HFFc6 (cell line): ENCODE results near the gene MRAP. TPM values are rescaled to one million over a fixed set of nuclear protein-coding genes. Genes with fewer than 3 reads are reported as not detected.
A peak's percentile ranks its signal among the peaks of the same experiment; 100 is the strongest.

Source experiments
- DNase-seq: peaks from one replicate; pipeline ENCODE4 v3.0.0-alpha.2; 2018
- H3K27ac Mint-ChIP-seq: 2 replicates; pipeline ENCODE4 v1.8.0; 2020; ENCODE audit warnings: mild to moderate bottlenecking, mixed read lengths
- H3K27me3 Mint-ChIP-seq: 2 replicates; pipeline ENCODE4 v1.8.0; 2021; ENCODE audit warnings: mild to moderate bottlenecking, moderate library complexity, mixed read lengths; ENCODE audit not compliant: insufficient read depth
- H3K36me3 Mint-ChIP-seq: 2 replicates; pipeline ENCODE4 v1.8.0; 2021; ENCODE audit warnings: low read depth, mixed read lengths
- H3K4me1 Mint-ChIP-seq: 2 replicates; pipeline ENCODE4 v1.8.0; 2020; ENCODE audit warnings: low read depth, mixed read lengths
- H3K4me3 Mint-ChIP-seq: 2 replicates; pipeline ENCODE4 v1.8.0; 2020; ENCODE audit warnings: mild to moderate bottlenecking, moderate library complexity, mixed read lengths
- H3K9me3 Mint-ChIP-seq: 2 replicates; pipeline ENCODE4 v1.8.0; 2020; ENCODE audit warnings: mild to moderate bottlenecking, mixed read lengths
- long read RNA-seq: library from polyadenylated mRNA; unstranded; transcript quantifications from one replicate; pipeline ENCODE4 v2.0.0, GENCODE V29; 2019
- total RNA-seq, 6 experiments: library from RNA; stranded (reverse); fragmentation: NEBNext Ultra II Directional; extraction: Animal tissue kit (Norgen Biotek cat#: 25700); gene quantifications; 2 replicates in 1 of 6; 3 replicates in 5 of 6; pipeline ENCODE4 v1.2.3, GENCODE V29; 2021
- TF ChIP-seq, protein P1 (sequence below): fragments of 200-600 bp; sonication (generic); IDR thresholded peaks from 2 replicates; pipeline ENCODE4 v1.5.0; 2021; ENCODE audit warnings: antibody characterized with exemption, mild to moderate bottlenecking

MRAP gene
- total RNA-seq, result not detected
- long read RNA-seq, result 0 reads

DNA sequence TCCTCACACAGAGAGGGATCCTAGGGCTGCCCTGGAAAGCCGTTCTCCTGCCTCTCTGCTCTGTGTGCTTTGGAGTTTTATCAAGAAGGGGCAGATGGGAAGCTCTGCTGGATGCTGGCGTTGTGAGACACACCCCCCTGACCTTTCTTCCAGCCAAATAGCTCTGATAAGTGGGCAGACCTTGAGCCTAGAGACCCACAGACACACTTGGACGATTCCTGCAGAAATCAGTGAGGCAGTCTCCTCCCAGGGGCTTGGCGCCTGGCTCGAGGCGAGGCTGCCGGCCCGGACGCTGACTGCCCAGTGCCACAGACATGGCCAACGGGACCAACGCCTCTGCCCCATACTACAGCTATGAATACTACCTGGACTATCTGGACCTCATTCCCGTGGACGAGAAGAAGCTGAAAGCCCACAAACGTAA lies at the start of gene MRAP:
Gene MRAP, plus strand, starts transcription at position 198 of the 424 bp plus-strand sequence. Its CDS starts 117 bp downstream, at position 315.
- TF ChIP-seq, protein P1, sequence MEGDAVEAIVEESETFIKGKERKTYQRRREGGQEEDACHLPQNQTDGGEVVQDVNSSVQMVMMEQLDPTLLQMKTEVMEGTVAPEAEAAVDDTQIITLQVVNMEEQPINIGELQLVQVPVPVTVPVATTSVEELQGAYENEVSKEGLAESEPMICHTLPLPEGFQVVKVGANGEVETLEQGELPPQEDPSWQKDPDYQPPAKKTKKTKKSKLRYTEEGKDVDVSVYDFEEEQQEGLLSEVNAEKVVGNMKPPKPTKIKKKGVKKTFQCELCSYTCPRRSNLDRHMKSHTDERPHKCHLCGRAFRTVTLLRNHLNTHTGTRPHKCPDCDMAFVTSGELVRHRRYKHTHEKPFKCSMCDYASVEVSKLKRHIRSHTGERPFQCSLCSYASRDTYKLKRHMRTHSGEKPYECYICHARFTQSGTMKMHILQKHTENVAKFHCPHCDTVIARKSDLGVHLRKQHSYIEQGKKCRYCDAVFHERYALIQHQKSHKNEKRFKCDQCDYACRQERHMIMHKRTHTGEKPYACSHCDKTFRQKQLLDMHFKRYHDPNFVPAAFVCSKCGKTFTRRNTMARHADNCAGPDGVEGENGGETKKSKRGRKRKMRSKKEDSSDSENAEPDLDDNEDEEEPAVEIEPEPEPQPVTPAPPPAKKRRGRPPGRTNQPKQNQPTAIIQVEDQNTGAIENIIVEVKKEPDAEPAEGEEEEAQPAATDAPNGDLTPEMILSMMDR, result no peak
- Mint-ChIP-seq H3K9me3 (no peaks in the 10 kb centered on the region), H3K27ac (no peak within 1 kb of the TSS), H3K4me3 (no peak within 1 kb of the TSS), H3K27me3 (no peaks in the 10 kb centered on the region; the same call in 1 of the 2 replicates), H3K36me3 (peaks cover 10% of the 10 kb centered on the region), H3K4me1 (no peaks in the 10 kb centered on the region)
- DNase-seq, result no peak

GRCh38 chr21:32249511-32250280 lies 49.0 kb upstream of the MRAP start:
- TF ChIP-seq, protein P1, result no peak

DNA sequence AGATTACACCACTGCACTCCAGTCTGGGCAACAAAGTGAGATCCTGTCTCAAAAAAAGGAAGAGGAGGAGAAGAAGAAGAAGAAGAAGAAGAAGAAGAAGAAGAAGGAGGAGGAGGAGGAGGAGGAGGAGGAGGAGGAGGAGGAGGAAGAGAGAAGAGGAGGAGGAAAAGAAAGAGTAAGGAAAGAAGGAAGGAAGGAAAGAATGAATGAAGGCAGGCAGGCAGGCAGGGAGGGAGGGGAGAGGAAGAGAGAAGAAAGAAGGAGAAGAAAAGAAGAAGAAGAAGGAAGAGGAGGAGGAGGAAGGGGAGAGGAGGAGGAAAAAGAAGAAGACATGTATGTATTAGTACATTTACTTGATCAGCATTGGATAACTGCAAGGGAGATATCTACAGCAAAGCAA lies 46.5 kb upstream of the MRAP start:
- Mint-ChIP-seq H3K27ac (no peak overlapping the region), H3K4me1 (peaks cover 21% of the 10 kb centered on the region), H3K27me3 (peaks cover 13% of the 10 kb centered on the region), H3K4me3 (no peak overlapping the region), H3K36me3 (no peaks in the 10 kb centered on the region; the same call in 1 of the 2 replicates), H3K9me3 (no peaks in the 10 kb centered on the region)
- TF ChIP-seq, protein P1, result no peak
- DNase-seq, result no peak

More at GRCh38 chr21:32249511-32250280, 49.0 kb upstream of the MRAP start:
- no peaks in the 10 kb centered on the region for H3K9me3 Mint-ChIP-seq
- H3K4me1 Mint-ChIP-seq, result peaks cover 9% of the 10 kb centered on the region
- H3K4me3 Mint-ChIP-seq, result no peak overlapping the region
- DNase-seq, result no peak
- H3K27ac Mint-ChIP-seq, result no peak overlapping the region
- H3K36me3 Mint-ChIP-seq, result no peaks in the 10 kb centered on the region; the same call in 1 of the 2 replicates
- H3K27me3 Mint-ChIP-seq, result peaks cover 25% of the 10 kb centered on the region

DNA sequence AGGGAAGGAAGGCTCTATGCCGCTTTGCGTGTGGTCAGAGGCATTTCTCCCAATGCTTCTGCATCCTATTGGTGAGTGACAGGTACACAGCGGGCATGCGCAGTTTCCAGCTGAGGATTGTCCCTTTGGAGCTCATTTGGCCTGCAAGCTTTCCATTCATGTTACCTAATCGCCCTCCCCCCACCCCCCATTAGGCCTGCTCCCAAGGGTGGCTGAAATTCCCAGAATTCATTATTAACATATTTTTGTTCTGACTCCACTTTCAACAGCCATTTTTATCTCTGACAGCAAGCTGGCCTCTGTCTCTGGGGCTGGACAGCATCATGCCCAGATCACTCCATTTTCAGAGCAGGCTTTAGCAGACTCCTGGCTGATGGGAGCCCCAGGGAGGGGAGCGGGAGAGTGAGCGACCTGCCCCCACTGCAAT lies 45.4 kb upstream of the MRAP start:
- Mint-ChIP-seq H3K4me1 (peaks cover 31% of the 10 kb centered on the region), H3K4me3 (no peak overlapping the region)

DNA sequence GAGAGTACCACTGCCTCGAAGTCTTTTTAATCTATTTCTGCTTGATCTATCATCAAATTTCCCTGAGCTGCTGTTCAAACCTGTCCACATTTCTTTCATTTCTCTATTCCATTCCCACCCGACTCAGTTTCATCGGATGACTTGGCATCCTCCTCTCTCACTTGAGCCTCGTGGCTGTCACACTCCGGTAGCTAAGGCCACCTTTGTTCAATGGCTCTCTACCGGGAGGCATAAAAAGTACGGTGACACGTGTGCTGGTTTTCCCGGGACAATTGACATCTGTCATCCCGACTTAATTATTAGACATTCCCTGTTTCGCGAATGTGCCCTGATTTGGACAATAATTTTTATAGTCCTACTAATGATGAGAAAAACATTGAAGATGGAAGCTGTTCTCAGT lies 42.4 kb upstream of the MRAP start:
- Mint-ChIP-seq H3K36me3 (no peaks in the 10 kb centered on the region), H3K27ac (peak overlapping the region; percentile 81), H3K4me3 (peak overlapping the region; percentile 44; the same call in 1 of the 2 replicates)

More for the DNA sequence above, 45.4 kb upstream of the MRAP start:
- Mint-ChIP-seq H3K27me3 (peaks cover 12% of the 10 kb centered on the region), H3K27ac (no peak overlapping the region), H3K36me3 (no peaks in the 10 kb centered on the region), H3K9me3 (no peaks in the 10 kb centered on the region)
- DNase-seq, result peak; percentile 17
- TF ChIP-seq, protein P1, result no peak

More for the DNA sequence above, 42.4 kb upstream of the MRAP start:
- Mint-ChIP-seq H3K27me3 (peaks cover 7% of the 10 kb centered on the region), H3K4me1 (peaks cover 36% of the 10 kb centered on the region), H3K9me3 (no peaks in the 10 kb centered on the region)
- TF ChIP-seq, protein P1, result no peak
- DNase-seq, result no peak
